H1 (cell line): ENCODE data around the gene RASGEF1C.

ENCODE experiments used
- CBX5 ChIP-seq: fragments of 300-800, 300-1000 bp; sonication (generic); IDR thresholded peaks from 2 replicates; pipeline ENCODE4 v1.7.1; 2016; ENCODE audit warnings: antibody characterized with exemption, low read length, low read depth
- CHD1 ChIP-seq: IDR thresholded peaks from 2 replicates; pipeline ENCODE4 v1.6.1; 2012; ENCODE audit warnings: low read depth, low read length, improper control_type of control experiment
- CTCF ChIP-seq, 3 experiments: IDR thresholded peaks; 1 replicate in 2 of 3; 2 replicates in 1 of 3; pipeline versions ENCODE4 v1.5.1 to v1.6.1; 2011; ENCODE audit warnings: low read length in 3 of 3, mild to moderate bottlenecking in 3 of 3, inconsistent platforms in 2 of 3, low read depth in 1 of 3, moderate library complexity in 1 of 3; ENCODE audit not compliant: insufficient read depth in 1 of 3; ENCODE audit errors: control extremely low read depth in 1 of 3
- EP300 ChIP-seq, 2 experiments: IDR thresholded peaks; 1 replicate in 1 of 2; 2 replicates in 1 of 2; pipeline ENCODE4 v1.6.1; 2011 to 2012; ENCODE audit warnings: low read depth in 2 of 2, low read length in 2 of 2, mild to moderate bottlenecking in 2 of 2, borderline replicate concordance in 1 of 2, inconsistent platforms in 1 of 2, moderate library complexity in 1 of 2
- HDAC2 ChIP-seq, 2 experiments: fragments of 300-600 bp in 1 of 2; sonication (generic) in 1 of 2; IDR thresholded peaks; 2 replicates each; pipeline ENCODE4 v1.6.1; 2011 to 2012; ENCODE audit warnings: low read depth in 2 of 2, low read length in 2 of 2, mild to moderate bottlenecking in 2 of 2, moderate library complexity in 2 of 2, borderline replicate concordance in 1 of 2, inconsistent platforms in 1 of 2
- JUN ChIP-seq: IDR thresholded peaks from 2 replicates; pipeline ENCODE4 v1.6.1; 2011; ENCODE audit warnings: low read depth, mild to moderate bottlenecking, improper control_type of control experiment, low read length
- POLR2A ChIP-seq, 2 experiments: IDR thresholded peaks; 1 replicate in 1 of 2; 2 replicates in 1 of 2; pipeline ENCODE4 v1.6.1; 2011; ENCODE audit warnings: low read depth in 2 of 2, low read length in 2 of 2, mild to moderate bottlenecking in 2 of 2; ENCODE audit errors: control extremely low read depth in 1 of 2
- POLR2AphosphoS5 ChIP-seq: IDR thresholded peaks from 2 replicates; pipeline ENCODE4 v1.6.1; 2011; ENCODE audit warnings: low read depth, low read length
- SIRT6 ChIP-seq: IDR thresholded peaks from one replicate; pipeline ENCODE4 v1.7.1; 2012; ENCODE audit warnings: low read length, inconsistent platforms
- TAF1 ChIP-seq: IDR thresholded peaks from 2 replicates; pipeline ENCODE4 v1.6.1; 2011; ENCODE audit warnings: mild to moderate bottlenecking, low read depth, low read length
- TBP ChIP-seq: IDR thresholded peaks from 2 replicates; pipeline ENCODE4 v1.6.1; 2011; ENCODE audit warnings: low read depth, low read length, improper control_type of control experiment
- USF2 ChIP-seq: IDR thresholded peaks from 2 replicates; pipeline ENCODE4 v1.6.1; 2011; ENCODE audit warnings: low read length, improper control_type of control experiment

GRCh38 chr5:180070756-180071530 lies 138.1 kb downstream of the RASGEF1C start:
- TF ChIP-seq SIRT6 = no peak
- no peak for TF ChIP-seq CHD1
- no peak for TF ChIP-seq POLR2AphosphoS5
- no peak for TF ChIP-seq HDAC2 (IDR thresholded peaks at IDR 0.05; ENCODE audit: borderline replicate concordance in 1 of 2, low read depth in 2 of 2, low read length in 2 of 2)
- TF ChIP-seq TAF1 = no peak
- no peak for TF ChIP-seq POLR2A (IDR thresholded peaks at IDR 0.05; ENCODE audit: control extremely low read depth in 1 of 2, low read depth in 2 of 2, low read length in 2 of 2)
- no peak for TF ChIP-seq CBX5
- TF ChIP-seq EP300 (IDR thresholded peaks at IDR 0.05; ENCODE audit: borderline replicate concordance in 1 of 2, low read depth in 2 of 2, low read length in 2 of 2) = no peak
- TF ChIP-seq JUN = no peak
- TF ChIP-seq USF2 = no peak
- no peak for TF ChIP-seq CTCF (IDR thresholded peaks at IDR 0.05; ENCODE audit: control extremely low read depth in 1 of 3, insufficient read depth in 1 of 3, low read depth in 1 of 3, low read length in 3 of 3)
- no peak for TF ChIP-seq TBP
